T-helper 1 cell treated with Interleukin-12 subunit alpha and Interleukin-12 subunit beta and Interleukin-4 antibody, amounts not matched to agents 30 ng/mL and 1 ng/mL, for 36 hours (primary cell): Measurements from ENCODE around the gene MYOG. TPM values are rescaled to one million over a fixed set of nuclear protein-coding genes. Genes with fewer than 3 reads are reported as not detected.

Source experiments
- intact Hi-C: fragments of 100-400 bp; cut with micrococcal nuclease; formaldehyde crosslinking; loops from one replicate; pipeline ENCODE4 v1.15.1; 2024
- total RNA-seq: library from RNA; stranded (reverse); gene quantifications from 2 replicates; pipeline ENCODE4 v1.2.3, GENCODE V29; 2022

MYOG gene
- total RNA-seq: not detected in 2 replicates

DNA sequence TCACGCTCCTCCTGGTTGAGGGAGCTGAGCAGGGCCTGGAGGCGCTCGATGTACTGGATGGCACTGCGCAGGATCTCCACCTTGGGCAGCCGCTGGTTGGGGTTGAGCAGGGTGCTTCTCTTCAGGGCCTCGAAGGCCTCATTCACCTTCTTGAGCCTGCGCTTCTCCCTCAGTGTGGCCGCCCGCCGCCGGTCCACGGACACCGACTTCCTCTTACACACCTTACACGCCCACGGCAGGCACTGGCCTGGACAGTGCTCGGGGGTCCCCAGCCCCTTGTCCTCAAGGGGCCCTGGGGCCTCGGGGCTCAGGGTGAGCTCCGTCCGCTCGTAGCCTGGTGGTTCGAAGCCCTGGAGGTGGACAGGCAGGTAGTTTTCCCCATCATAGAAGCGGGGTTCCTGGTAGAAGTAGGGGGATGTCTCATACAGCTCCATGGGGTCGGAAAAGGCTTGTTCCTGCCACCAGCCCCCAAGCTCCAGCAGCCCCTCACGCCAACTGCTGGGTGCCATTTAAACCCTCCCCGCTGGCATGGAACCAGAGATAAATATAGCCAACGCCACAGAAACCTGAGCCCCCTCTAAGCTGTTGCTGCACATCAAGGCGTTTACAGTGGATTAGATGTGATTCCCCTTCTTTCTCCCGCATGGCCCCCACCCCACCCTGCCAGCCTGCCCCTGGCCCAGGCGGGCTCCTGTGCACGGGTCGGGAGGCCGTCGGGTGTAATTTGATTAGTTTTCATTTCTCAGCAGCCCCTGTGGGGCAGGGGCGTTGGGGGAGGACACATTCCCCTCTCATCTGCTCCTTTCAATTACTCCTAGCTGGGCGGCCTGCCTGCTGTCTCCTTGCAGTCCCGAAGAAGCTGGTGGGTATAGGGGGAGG lies at the start of gene MYOG:
TSS of gene MYOG (minus strand) at position 485 of the 879 bp plus-strand sequence. CDS start at position 434, 51 bp downstream.
- intact Hi-C loops: no loop called here

GRCh38 chr1:203133970-203134725 lies 48.3 kb upstream of the MYOG start:
- intact Hi-C loops: no loop called here

- intact Hi-C loops: no loop called here
These were observed 45.9 kb upstream of the MYOG start for GRCh38 chr1:203131548-203132200.

DNA sequence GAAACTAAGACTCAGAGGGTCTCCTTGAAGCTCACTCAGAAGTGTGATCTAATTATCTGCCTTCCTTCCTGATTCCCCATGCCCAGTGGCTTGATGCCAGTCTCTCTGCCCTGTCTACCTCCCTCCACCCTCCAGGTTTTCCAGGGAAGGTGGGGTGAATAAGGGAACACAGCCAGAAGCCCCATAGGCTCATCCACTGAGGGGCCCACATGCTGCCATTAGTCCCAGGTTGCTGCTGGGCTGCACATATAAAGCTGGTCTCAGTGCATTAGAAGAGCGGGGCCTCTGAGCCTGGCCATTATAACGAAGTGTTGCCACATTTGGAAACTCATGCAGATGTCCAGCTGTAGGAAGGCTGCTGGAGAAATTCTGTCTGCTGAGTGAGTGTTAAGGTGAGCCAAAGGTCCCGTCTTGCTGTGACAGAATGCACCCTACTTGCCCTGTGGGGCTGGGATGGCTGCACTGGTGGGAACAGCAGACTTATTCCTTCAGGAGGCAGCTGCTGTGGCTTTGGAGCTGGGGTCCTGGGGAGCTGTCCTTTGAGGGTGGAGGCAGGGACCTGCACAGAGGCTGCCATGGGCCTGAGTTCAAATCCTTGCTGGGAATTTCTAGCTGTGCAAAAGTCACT lies 44.7 kb upstream of the MYOG start:
- intact Hi-C loops: no loop called here

DNA sequence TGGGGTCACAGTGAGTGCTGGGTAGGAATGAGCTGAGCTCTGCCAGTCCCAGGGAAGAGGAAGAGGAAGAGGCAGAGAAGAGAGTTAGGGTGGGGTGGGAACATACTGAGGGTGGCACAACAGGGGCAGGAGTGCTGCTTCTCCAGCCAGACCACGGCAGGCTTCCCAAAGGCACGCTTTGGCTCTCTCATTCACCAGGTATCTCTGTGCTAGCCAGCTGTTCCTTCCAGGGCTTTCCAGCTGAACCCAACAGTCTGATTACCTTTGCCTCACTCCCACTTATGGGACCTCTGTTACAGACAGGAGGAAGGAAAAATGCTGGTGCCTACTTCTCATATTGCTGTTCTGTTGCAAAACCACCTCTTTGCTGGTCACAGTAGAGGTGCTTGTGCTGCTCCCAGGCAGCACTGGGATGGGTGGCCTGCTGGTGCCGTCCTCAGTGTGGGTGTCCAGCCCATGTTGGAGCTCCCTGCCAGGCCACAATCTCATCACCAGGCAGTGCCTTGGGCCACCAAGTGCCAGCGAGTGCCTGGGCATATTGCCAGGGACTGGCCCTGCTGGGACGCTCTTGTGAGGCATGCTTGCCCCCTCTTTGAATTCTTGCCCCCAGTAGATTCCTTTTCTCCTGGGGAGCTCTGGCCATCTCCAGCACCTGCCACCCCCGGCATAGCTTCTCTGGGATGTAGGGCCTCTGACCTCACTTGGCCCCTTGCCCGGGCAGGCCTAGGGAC lies 43.9 kb upstream of the MYOG start:
- intact Hi-C loops: no loop called here

- intact Hi-C loops: no loop called here
These were observed 43.1 kb upstream of the MYOG start for GRCh38 chr1:203128716-203129500.

- intact Hi-C loops: no loop called here
These were observed 42.6 kb upstream of the MYOG start for GRCh38 chr1:203128431-203128715.

DNA sequence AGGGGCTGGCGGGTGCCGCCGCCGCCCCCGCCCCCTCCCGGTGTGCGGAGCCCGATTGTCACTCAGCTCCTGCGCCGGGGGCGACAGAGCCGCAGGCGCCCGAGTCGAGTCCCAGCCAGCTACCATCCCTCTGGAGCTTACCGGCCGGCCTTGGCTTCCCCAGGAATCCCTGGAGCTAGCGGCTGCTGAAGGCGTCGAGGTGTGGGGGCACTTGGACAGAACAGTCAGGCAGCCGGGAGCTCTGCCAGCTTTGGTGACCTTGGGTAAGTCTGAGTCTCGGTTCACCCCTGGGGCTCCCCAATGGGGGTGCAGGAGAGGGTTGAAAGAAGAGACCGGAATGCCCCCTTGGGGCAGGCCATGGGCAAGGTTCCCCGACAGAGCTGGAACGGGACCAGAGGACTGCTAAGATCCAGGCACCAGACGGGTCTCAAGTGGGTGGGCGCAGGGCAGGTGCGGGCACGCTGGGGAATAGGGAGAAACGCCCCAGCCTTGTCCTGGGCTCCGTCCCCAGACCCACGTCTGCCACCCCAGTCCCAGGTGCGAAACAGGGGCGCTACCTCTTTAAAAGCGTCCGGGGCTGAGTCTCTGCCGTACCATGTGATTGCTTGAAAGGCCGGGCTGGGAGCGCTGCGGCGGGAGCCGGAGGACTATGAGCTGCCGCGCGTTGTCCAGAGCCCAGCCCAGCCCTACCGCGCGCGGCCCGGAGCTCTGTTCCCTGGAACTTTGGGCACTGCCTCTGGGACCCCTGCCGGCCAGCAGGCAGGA lies 42.0 kb upstream of the MYOG start, which contains the start of gene ADORA1:
TSS of gene ADORA1 (plus strand) at position 61 of the 765 bp plus-strand sequence. CDS start 1,116 bp downstream, outside the sequence.
- intact Hi-C loops: no loop called here

- intact Hi-C loops: no loop called here
These were observed 41.3 kb upstream of the MYOG start for GRCh38 chr1:203126866-203127665.

GRCh38 chr1:203126151-203126865 lies 40.5 kb upstream of the MYOG start:
- intact Hi-C loops: no loop called here

GRCh38 chr1:203124546-203125317 lies 38.9 kb upstream of the MYOG start:
- intact Hi-C loops: no loop called here

DNA sequence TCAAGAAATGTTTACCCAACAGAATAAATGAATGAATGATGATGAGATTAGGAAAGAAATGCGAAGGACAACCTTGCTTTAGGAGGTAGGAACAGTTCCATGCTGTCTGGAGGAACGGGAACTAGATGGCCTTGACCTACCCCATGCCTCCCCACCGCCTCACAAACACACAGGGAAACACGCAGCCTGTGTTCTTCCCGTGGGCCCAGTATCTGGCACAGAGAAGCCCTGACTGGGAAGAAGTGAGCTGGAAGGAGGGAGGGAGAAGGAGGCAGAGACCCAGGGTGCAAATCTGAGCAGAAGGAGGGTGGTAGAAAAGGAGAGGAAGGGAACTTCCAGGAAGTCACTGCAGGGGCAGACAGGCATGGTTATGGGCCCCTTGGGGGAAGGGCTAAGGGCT lies 38.2 kb upstream of the MYOG start:
- intact Hi-C loops: no loop called here

DNA sequence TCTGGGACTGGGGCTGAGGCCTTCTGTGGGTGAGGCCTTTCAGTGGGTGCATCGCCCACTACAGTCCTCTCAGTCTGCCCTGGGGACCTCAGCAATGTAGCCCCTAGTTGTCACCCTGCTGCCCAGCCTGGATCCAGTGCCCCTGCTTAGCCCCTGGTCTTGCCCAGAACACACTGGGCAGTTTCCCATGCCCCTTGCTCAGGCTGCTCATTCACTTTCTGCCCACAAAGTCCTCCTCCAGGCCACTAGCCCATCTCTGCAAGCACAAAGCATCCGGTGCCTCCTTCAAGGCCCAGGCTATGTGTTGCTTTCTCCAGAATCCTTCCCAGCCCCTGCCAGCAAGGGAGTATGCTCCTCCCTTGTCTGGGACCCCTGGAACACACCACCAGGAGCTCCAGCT lies 36.3 kb upstream of the MYOG start:
- intact Hi-C loops: no loop called here

GRCh38 chr1:203121186-203122015 lies 35.6 kb upstream of the MYOG start:
- intact Hi-C loops: no loop called here

- intact Hi-C loops: no loop called here
These were observed 34.7 kb upstream of the MYOG start for GRCh38 chr1:203120325-203121153.
